Karpas-422 (cell line): ENCODE measurements around the gene PLCB1. TPM values are rescaled to one million over a fixed set of nuclear protein-coding genes. Genes with fewer than 3 reads are reported as not detected.
A peak's percentile ranks its signal among the peaks of the same experiment; 100 is the strongest.

Experiments used
- DNase-seq: peaks from one replicate; pipeline ENCODE4 v3.0.0-alpha.2; 2015
- H2AFZ ChIP-seq: fragments of 200-600 bp; sonication (generic); 2 replicates; pipeline ENCODE4 v1.6.1; 2014; ENCODE audit warnings: antibody characterized with exemption, low read length, mixed read lengths
- H3K27ac ChIP-seq: fragments of 200-600 bp; sonication (generic); 2 replicates; pipeline ENCODE4 v1.5.1; 2014; ENCODE audit warnings: mild to moderate bottlenecking, low read length, moderate library complexity
- H3K27me3 ChIP-seq: fragments of 200-600 bp; sonication (generic); 2 replicates; pipeline ENCODE4 v1.6.1; 2014; ENCODE audit warnings: low read length, mixed read lengths
- H3K36me3 ChIP-seq: fragments of 200-600 bp; sonication (generic); 2 replicates; pipeline ENCODE4 v1.6.1; 2014; ENCODE audit warnings: low read length, mixed read lengths; ENCODE audit not compliant: insufficient read depth
- H3K4me1 ChIP-seq: fragments of 200-600 bp; sonication (generic); 2 replicates; pipeline ENCODE4 v1.6.1; 2014; ENCODE audit warnings: mild to moderate bottlenecking, low read length, mixed read lengths
- H3K4me2 ChIP-seq: fragments of 200-600 bp; sonication (generic); 2 replicates; pipeline ENCODE4 v1.6.1; 2014; ENCODE audit warnings: low read length, low read depth, mild to moderate bottlenecking; ENCODE audit not compliant: poor library complexity, severe bottlenecking
- H3K4me3 ChIP-seq: fragments of 200-600 bp; sonication (generic); 2 replicates; pipeline ENCODE4 v1.5.1; 2014; ENCODE audit warnings: mild to moderate bottlenecking, antibody characterized with exemption, low read length, mixed read lengths
- H3K79me2 ChIP-seq: fragments of 200-600 bp; sonication (generic); 2 replicates; pipeline ENCODE4 v1.6.1; 2014; ENCODE audit warnings: mild to moderate bottlenecking, low read length, mixed read lengths
- H3K9ac ChIP-seq: fragments of 200-600 bp; sonication (generic); 2 replicates; pipeline ENCODE4 v1.6.0; 2014; ENCODE audit warnings: low read length
- H3K9me2 ChIP-seq: fragments of 200-600 bp; sonication (generic), shearing (Covaris generic); replicated peaks from 2 replicates; pipeline ENCODE4 v1.6.0; 2014; ENCODE audit warnings: mild to moderate bottlenecking, low read length, moderate library complexity; ENCODE audit not compliant: insufficient read depth
- H3K9me3 ChIP-seq: fragments of 300-700, 200-600 bp; sonication (generic); 2 replicates; pipeline ENCODE4 v1.6.1; 2014; ENCODE audit warnings: low read length, mixed read lengths
- H4K20me1 ChIP-seq: fragments of 200-600 bp; sonication (generic); 2 replicates; pipeline ENCODE4 v1.6.1; 2014; ENCODE audit warnings: mild to moderate bottlenecking, antibody characterized with exemption, low read length, low read depth; ENCODE audit not compliant: insufficient read depth
- total RNA-seq: library from RNA; depleted of rRNA; stranded (reverse); fragments of >200 nt; shearing (Covaris generic); gene quantifications from 2 replicates; pipeline ENCODE4 v1.2.3, GENCODE V29; 2014; ENCODE audit warnings: low replicate concordance

PLCB1 gene
- total RNA-seq, 1 experiment from 2014 or later = 0.82 TPM

GRCh38 chr20:8542110-8542486 lies 410.0 kb downstream of the PLCB1 start:
- Histone ChIP-seq H3K36me3 (no peaks in the 10 kb centered on the region), H3K4me1 (no peaks in the 10 kb centered on the region), H3K4me2 (no peak overlapping the region), H3K9ac (no peak overlapping the region), H3K27ac (no peak overlapping the region), H3K79me2 (no peaks in the 10 kb centered on the region), H4K20me1 (no peaks in the 10 kb centered on the region), H2AFZ (no peak overlapping the region), H3K9me2 (no peaks in the 10 kb centered on the region), H3K4me3 (no peak overlapping the region), H3K27me3 (no peaks in the 10 kb centered on the region), H3K9me3 (no peaks in the 10 kb centered on the region)
- no peak for DNase-seq

- Histone ChIP-seq H3K9me3 (no peaks in the 10 kb centered on the region), H3K4me2 (no peak overlapping the region), H3K79me2 (no peaks in the 10 kb centered on the region), H3K9ac (no peak overlapping the region), H3K27me3 (no peaks in the 10 kb centered on the region), H2AFZ (no peak overlapping the region), H3K36me3 (no peaks in the 10 kb centered on the region), H4K20me1 (no peaks in the 10 kb centered on the region), H3K4me1 (no peaks in the 10 kb centered on the region), H3K9me2 (no peaks in the 10 kb centered on the region), H3K4me3 (no peak overlapping the region), H3K27ac (no peak overlapping the region)
- DNase-seq = peak; percentile 36
Observed at GRCh38 chr20:8545212-8545611, 413.1 kb downstream of the PLCB1 start.

GRCh38 chr20:8547035-8547650 lies 415.1 kb downstream of the PLCB1 start:
- H2AFZ ChIP-seq = no peak overlapping the region
- DNase-seq = peak; percentile 16
- no peak overlapping the region for H3K9ac ChIP-seq
- H3K27ac ChIP-seq = no peak overlapping the region
- no peaks in the 10 kb centered on the region for H4K20me1 ChIP-seq
- H3K9me3 ChIP-seq = no peaks in the 10 kb centered on the region
- H3K36me3 ChIP-seq = no peaks in the 10 kb centered on the region
- H3K9me2 ChIP-seq = no peaks in the 10 kb centered on the region
- no peak overlapping the region for H3K4me2 ChIP-seq
- H3K4me1 ChIP-seq = no peaks in the 10 kb centered on the region
- H3K27me3 ChIP-seq = no peaks in the 10 kb centered on the region
- no peaks in the 10 kb centered on the region for H3K79me2 ChIP-seq
- no peak overlapping the region for H3K4me3 ChIP-seq

- H3K27me3 ChIP-seq = no peaks in the 10 kb centered on the region
- no peak overlapping the region for H2AFZ ChIP-seq
- no peak for DNase-seq
- no peaks in the 10 kb centered on the region for H3K4me1 ChIP-seq
- H3K27ac ChIP-seq = no peak overlapping the region
- no peaks in the 10 kb centered on the region for H4K20me1 ChIP-seq
- no peak overlapping the region for H3K9ac ChIP-seq
- H3K79me2 ChIP-seq = no peaks in the 10 kb centered on the region
- H3K4me3 ChIP-seq = no peak overlapping the region
- H3K4me2 ChIP-seq = no peak overlapping the region
- H3K36me3 ChIP-seq = no peaks in the 10 kb centered on the region
- no peaks in the 10 kb centered on the region for H3K9me2 ChIP-seq
- no peaks in the 10 kb centered on the region for H3K9me3 ChIP-seq
Observed at GRCh38 chr20:8547968-8548588, 416.0 kb downstream of the PLCB1 start.

- Histone ChIP-seq H2AFZ (no peak overlapping the region), H3K27ac (no peak overlapping the region), H3K4me1 (no peaks in the 10 kb centered on the region), H3K9me2 (no peaks in the 10 kb centered on the region), H4K20me1 (no peaks in the 10 kb centered on the region), H3K4me3 (no peak overlapping the region), H3K9ac (no peak overlapping the region), H3K27me3 (no peaks in the 10 kb centered on the region), H3K79me2 (no peaks in the 10 kb centered on the region), H3K9me3 (no peaks in the 10 kb centered on the region), H3K36me3 (no peaks in the 10 kb centered on the region), H3K4me2 (no peak overlapping the region)
- no peak for DNase-seq
Observed at GRCh38 chr20:8549192-8549591, 417.1 kb downstream of the PLCB1 start.

- no peak for DNase-seq
- H3K4me3 ChIP-seq = no peak overlapping the region
- peaks cover 5% of the 10 kb centered on the region for H3K4me1 ChIP-seq
- H3K27me3 ChIP-seq = no peaks in the 10 kb centered on the region
- H3K27ac ChIP-seq = no peak overlapping the region
- H3K9ac ChIP-seq = no peak overlapping the region
- no peaks in the 10 kb centered on the region for H3K79me2 ChIP-seq
- H3K4me2 ChIP-seq = no peak overlapping the region
- peaks cover 2% of the 10 kb centered on the region; the same call in 1 of the 2 replicates for H3K9me3 ChIP-seq
- no peak overlapping the region for H2AFZ ChIP-seq
- H3K9me2 ChIP-seq = no peaks in the 10 kb centered on the region
- no peaks in the 10 kb centered on the region for H3K36me3 ChIP-seq
- H4K20me1 ChIP-seq = no peaks in the 10 kb centered on the region
Observed at GRCh38 chr20:8557711-8558110, 425.6 kb downstream of the PLCB1 start.

GRCh38 chr20:8562356-8562755 lies 430.3 kb downstream of the PLCB1 start:
- Histone ChIP-seq H3K27ac (no peak overlapping the region), H3K9me2 (no peaks in the 10 kb centered on the region), H3K4me3 (no peak overlapping the region), H3K9ac (no peak overlapping the region), H4K20me1 (no peaks in the 10 kb centered on the region), H3K4me1 (peaks cover 5% of the 10 kb centered on the region), H2AFZ (no peak overlapping the region), H3K4me2 (no peak overlapping the region), H3K36me3 (no peaks in the 10 kb centered on the region), H3K27me3 (no peaks in the 10 kb centered on the region), H3K9me3 (no peaks in the 10 kb centered on the region), H3K79me2 (no peaks in the 10 kb centered on the region)
- DNase-seq = no peak

GRCh38 chr20:8568075-8568474 lies 436.0 kb downstream of the PLCB1 start:
- no peaks in the 10 kb centered on the region for H3K27me3 ChIP-seq
- no peaks in the 10 kb centered on the region for H3K9me2 ChIP-seq
- H3K4me3 ChIP-seq = no peak overlapping the region
- H3K36me3 ChIP-seq = no peaks in the 10 kb centered on the region
- no peak overlapping the region for H2AFZ ChIP-seq
- no peaks in the 10 kb centered on the region for H3K79me2 ChIP-seq
- no peaks in the 10 kb centered on the region for H4K20me1 ChIP-seq
- DNase-seq = no peak
- no peak overlapping the region for H3K4me2 ChIP-seq
- no peaks in the 10 kb centered on the region for H3K4me1 ChIP-seq
- H3K9ac ChIP-seq = no peak overlapping the region
- no peaks in the 10 kb centered on the region for H3K9me3 ChIP-seq
- H3K27ac ChIP-seq = no peak overlapping the region
